Kidney (tissue), 14 donors: Measurements from ENCODE around the gene HECW1. TPM values are rescaled to one million over a fixed set of nuclear protein-coding genes. Genes with fewer than 3 reads are reported as not detected.
A peak's percentile ranks its signal among the peaks of the same experiment; 100 is the strongest.
"Not testable (repeated sequence)": the region's sequence is repeated elsewhere in the genome, so short reads cannot be mapped to it uniquely, and the experiment has no call there.

Source experiments
- DNase-seq, 5 donors: peaks; one replicate each; pipeline ENCODE4 v3.0.0-alpha.2; 2013 to 2020
- FAIRE-seq: peaks from 2 replicates; lab custom pipeline; 2012; peaks lifted over from hg19 to GRCh38; lab: Jason Lieb, UNC
- H3K27ac ChIP-seq, 2 donors: one replicate each; pipeline ENCODE4 v1.7.0; 2013; ENCODE audit warnings: low read depth in 2 of 2, low read length in 2 of 2, inconsistent platforms in 1 of 2
- H3K27me3 ChIP-seq: one replicate; pipeline ENCODE4 v1.7.1; 2013; ENCODE audit warnings: low read length, inconsistent platforms; ENCODE audit not compliant: control insufficient read depth, insufficient read depth
- H3K36me3 ChIP-seq, 3 donors: one replicate each; pipeline versions ENCODE4 v1.7.0 to v1.7.1; 2013; ENCODE audit warnings: low read length in 3 of 3, control low read depth in 1 of 3, inconsistent platforms in 1 of 3; ENCODE audit not compliant: insufficient read depth in 3 of 3, control insufficient read depth in 2 of 3
- H3K4me1 ChIP-seq, 3 donors: one replicate each; pipeline versions ENCODE4 v1.7.0 to v1.7.1; 2013; ENCODE audit warnings: low read length in 3 of 3, inconsistent platforms in 1 of 3, low read depth in 1 of 3; ENCODE audit not compliant: control insufficient read depth in 2 of 3, insufficient read depth in 2 of 3
- H3K4me3 ChIP-seq, 3 donors: one replicate each; pipeline versions ENCODE4 v1.7.0 to v1.8.1; 2013; ENCODE audit warnings: low read length in 3 of 3, control low read depth in 1 of 3, inconsistent platforms in 1 of 3
- H3K9ac ChIP-seq, 3 donors: one replicate each; pipeline versions ENCODE4 v1.7.0 to v1.7.1; 2013; ENCODE audit warnings: low read length in 3 of 3, control low read depth in 1 of 3, inconsistent platforms in 1 of 3
- H3K9me3 ChIP-seq, 3 donors: one replicate each; pipeline versions ENCODE4 v1.7.0 to v1.7.1; 2013; ENCODE audit warnings: low read length in 3 of 3, control low read depth in 1 of 3, inconsistent platforms in 1 of 3; ENCODE audit not compliant: control insufficient read depth in 2 of 3, insufficient read depth in 1 of 3
- intact Hi-C: fragments of 100-400 bp; cut with DNase I; formaldehyde crosslinking; loops from one replicate; pipeline ENCODE4 v1.11.1; 2022
- polyA plus RNA-seq: library from polyadenylated mRNA; stranded (reverse); fragments of 350-450 nt; fragmentation: Illumina TruSeq; extraction: RNeasy Lipid Tissue Mini Kit (QIAGEN cat#74804); gene quantifications from one replicate; pipeline ENCODE4 v1.2.3, GENCODE V29; 2014; ENCODE audit warnings: low read depth, low replicate concordance; ENCODE audit not compliant: insufficient read depth
- total RNA-seq: library from RNA; stranded (reverse); fragmentation: NEBNext Ultra II Directional; extraction: Animal tissue kit (Norgen Biotek cat#: 25700); gene quantifications from one replicate; pipeline ENCODE4 v1.2.1, GENCODE V29; 2021
- TF ChIP-seq, protein P1 (sequence below): IDR thresholded peaks from 3 replicates; pipeline ENCODE4 v1.5.1; 2012; ENCODE audit warnings: mild to moderate bottlenecking, moderate library complexity, borderline replicate concordance; ENCODE audit not compliant: insufficient read depth; ENCODE audit errors: extremely low read depth
- donor health status: control.
- donor health status: control.
- donor health status: control.
- donor health status: control.
- donor health status: control.
- donor health status: DM: yes; HTN: yes; CAD: no.
- donor health status: Normal renal cell carcinoma (clear cell type).

Gene HECW1
- total and polyA plus RNA-seq, 2 donors from 2014 or later, result 0.50 to 7.5 TPM

DNA sequence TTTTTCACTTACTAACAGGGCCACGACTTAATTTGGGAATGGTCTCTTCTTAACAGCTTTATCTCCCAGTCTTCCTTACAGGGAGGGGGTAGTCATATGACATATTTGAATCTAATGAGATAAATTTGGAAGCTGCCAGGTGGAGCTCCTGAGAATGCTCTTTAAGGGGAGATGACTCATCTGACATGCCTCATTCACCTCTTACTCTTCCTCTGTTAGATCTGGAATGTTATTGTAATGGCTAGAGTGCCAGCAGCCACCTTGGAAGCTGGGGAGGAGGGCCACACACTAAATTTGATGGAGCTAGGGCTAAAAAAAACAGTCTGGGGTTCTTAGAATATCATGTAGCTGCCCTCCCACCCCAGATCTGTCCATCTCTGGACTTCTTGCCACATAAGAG, 22.7 kb downstream of the HECW1 start:
- FAIRE-seq, result no peak
- no peaks in the 10 kb centered on the region for H3K36me3 ChIP-seq

DNA sequence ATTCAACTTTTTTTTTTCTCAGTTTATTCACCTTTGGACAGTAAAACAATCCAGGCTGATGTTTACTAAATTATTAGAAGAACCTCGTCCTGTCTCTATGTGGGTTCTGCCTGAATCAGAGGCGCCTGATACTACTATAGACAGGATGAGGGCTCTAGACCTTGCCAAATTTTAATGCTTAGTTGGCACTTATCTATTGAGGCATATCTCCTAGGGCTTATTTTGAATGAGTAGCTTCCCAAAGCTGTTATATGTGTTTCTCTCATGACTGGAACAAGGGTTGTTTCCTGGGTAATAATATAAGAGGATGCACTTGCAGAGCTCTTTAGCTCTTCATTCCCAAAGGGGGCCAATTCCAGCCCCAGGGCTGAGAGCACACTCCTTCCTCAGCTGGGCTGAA, 23.6 kb downstream of the HECW1 start:
- TF ChIP-seq, protein P1, sequence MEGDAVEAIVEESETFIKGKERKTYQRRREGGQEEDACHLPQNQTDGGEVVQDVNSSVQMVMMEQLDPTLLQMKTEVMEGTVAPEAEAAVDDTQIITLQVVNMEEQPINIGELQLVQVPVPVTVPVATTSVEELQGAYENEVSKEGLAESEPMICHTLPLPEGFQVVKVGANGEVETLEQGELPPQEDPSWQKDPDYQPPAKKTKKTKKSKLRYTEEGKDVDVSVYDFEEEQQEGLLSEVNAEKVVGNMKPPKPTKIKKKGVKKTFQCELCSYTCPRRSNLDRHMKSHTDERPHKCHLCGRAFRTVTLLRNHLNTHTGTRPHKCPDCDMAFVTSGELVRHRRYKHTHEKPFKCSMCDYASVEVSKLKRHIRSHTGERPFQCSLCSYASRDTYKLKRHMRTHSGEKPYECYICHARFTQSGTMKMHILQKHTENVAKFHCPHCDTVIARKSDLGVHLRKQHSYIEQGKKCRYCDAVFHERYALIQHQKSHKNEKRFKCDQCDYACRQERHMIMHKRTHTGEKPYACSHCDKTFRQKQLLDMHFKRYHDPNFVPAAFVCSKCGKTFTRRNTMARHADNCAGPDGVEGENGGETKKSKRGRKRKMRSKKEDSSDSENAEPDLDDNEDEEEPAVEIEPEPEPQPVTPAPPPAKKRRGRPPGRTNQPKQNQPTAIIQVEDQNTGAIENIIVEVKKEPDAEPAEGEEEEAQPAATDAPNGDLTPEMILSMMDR, result no peak
- H3K9me3 ChIP-seq, result no peaks in the 10 kb centered on the region
- intact Hi-C loops, result no loop called here

More for the DNA sequence above, 22.7 kb downstream of the HECW1 start:
- TF ChIP-seq, protein P1, result no peak
- H3K27me3 ChIP-seq, result no peaks in the 10 kb centered on the region
- no peak for DNase-seq
- no peak overlapping the region for H3K4me3 ChIP-seq
- H3K4me1 ChIP-seq, result no peaks in the 10 kb centered on the region
- H3K9ac ChIP-seq, result no peak overlapping the region
- no peaks in the 10 kb centered on the region for H3K9me3 ChIP-seq
- intact Hi-C loops, result no loop called here
- H3K27ac ChIP-seq, result no peak overlapping the region

DNA sequence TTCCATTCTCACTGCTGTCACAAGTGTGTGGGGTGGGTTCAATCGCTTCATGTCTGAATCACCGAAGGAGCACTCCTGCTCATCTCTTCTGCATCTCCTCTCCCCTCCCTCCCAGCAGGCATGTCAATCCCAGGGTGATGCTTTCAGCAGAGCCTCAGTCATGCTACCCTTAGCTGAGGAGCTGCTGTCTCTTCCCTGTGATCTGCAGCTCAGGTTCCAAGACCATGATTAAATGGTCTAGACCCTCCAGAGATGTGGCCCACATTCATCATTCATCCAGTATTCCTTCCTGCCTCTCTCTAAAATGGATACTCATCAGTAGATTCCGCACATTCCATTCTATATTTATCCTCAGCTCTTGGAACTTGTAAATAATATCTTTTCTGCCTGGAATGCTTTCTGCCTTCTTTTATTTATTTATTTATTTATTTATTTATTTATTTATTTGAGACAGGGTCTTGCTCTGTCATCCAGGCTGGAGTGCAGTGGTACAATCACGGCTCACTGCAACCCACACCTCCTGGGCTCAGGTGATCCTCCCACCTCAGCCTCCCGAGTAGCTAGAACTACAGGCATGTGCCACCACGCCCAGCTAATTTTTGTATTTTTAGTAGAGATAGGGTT, 24.8 kb downstream of the HECW1 start:
- H3K4me3 ChIP-seq, intact Hi-C loops, H3K9me3 ChIP-seq, H3K27me3 ChIP-seq, H3K4me1 ChIP-seq, H3K36me3 ChIP-seq, H3K27ac ChIP-seq, FAIRE-seq, H3K9ac ChIP-seq: not testable (repeated sequence)
- DNase-seq, result peak in 2 of 5 donors; percentile 12 to 61

More for the DNA sequence above, 23.6 kb downstream of the HECW1 start:
- FAIRE-seq (no peak), DNase-seq (no peak)
- no peaks in the 10 kb centered on the region for H3K36me3 ChIP-seq
- H3K4me3 ChIP-seq, result no peak overlapping the region
- no peaks in the 10 kb centered on the region for H3K27me3 ChIP-seq
- H3K9ac ChIP-seq, result no peak overlapping the region
- H3K4me1 ChIP-seq, result no peaks in the 10 kb centered on the region
- no peak overlapping the region for H3K27ac ChIP-seq

DNA sequence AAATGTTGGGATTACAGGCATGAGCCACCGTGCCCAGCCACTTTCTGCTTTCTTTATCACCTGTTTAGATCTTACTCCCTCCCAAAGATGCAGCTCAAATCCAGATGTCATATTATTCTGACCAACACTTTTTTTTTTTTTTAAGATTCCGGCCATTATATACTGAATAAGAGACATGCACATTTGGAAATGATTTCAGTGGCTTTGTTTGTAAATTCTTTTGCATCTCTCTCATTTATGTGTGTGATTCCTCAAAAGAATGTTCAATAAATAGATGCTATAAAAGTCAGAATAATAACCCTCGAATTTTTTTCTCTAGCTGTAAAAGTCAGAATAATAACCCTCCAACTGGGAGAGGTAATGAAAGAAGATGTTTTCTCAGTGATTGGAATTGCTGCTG, 25.4 kb downstream of the HECW1 start:
- Histone ChIP-seq H3K27ac (no peak overlapping the region), H3K27me3 (no peaks in the 10 kb centered on the region), H3K36me3 (no peaks in the 10 kb centered on the region), H3K4me1 (no peaks in the 10 kb centered on the region), H3K4me3 (no peak overlapping the region), H3K9me3 (no peaks in the 10 kb centered on the region), H3K9ac (no peak overlapping the region)
- DNase-seq (peak in 1 of 5 donors; percentile 34), FAIRE-seq (no peak)
- TF ChIP-seq, protein P1, result no peak
- intact Hi-C loops, result no loop called here
